Measurements from ENCODE around the gene DDX49. TPM values are rescaled to one million over a fixed set of nuclear protein-coding genes. Genes with fewer than 3 reads are reported as not detected.
A peak's percentile ranks its signal among the peaks of the same experiment; 100 is the strongest.

The DDX49 gene
- total RNA-seq, 1 experiment from 2014 or later = 120 TPM

- no peaks in the 10 kb centered on the region for H3K9me2 ChIP-seq (replicated peaks; ENCODE audit: low read length)
- intact Hi-C loops (cut with micrococcal nuclease) = no loop called here
- H4K20me1 ChIP-seq (ENCODE audit: low read length) = no peaks in the 10 kb centered on the region
- no peak for TF ChIP-seq CTCF (conservative IDR thresholded peaks at IDR 0.05; ENCODE audit: low read depth, low read length)
- no peak for TF ChIP-seq EZH2phosphoT487 (IDR thresholded peaks at IDR 0.05; ENCODE audit: borderline replicate concordance, low read length)
- no peak overlapping the region for H3K4me2 ChIP-seq (ENCODE audit: low read length)
- H3K4me1 ChIP-seq (ENCODE audit: insufficient read depth, low read length) = peaks cover 13% of the 10 kb centered on the region
- no peak overlapping the region for H2AFZ ChIP-seq (ENCODE audit: low read length)
- H3K36me3 ChIP-seq (ENCODE audit: low read depth, low read length) = no peaks in the 10 kb centered on the region
- ChIA-PET POLR2A (ENCODE audit: unreplicated experiment) (no interaction called here), CTCF (no interaction called here)
- no peak overlapping the region for H3K4me3 ChIP-seq (ENCODE audit: low read length)
- H3K79me2 ChIP-seq (ENCODE audit: low read length) = no peaks in the 10 kb centered on the region
- no peaks in the 10 kb centered on the region for H3K9me3 ChIP-seq (ENCODE audit: low read length)
- H3K27me3 ChIP-seq (ENCODE audit: low read length) = no peaks in the 10 kb centered on the region
- no peak overlapping the region for H3K27ac ChIP-seq (ENCODE audit: low read length)
- no TSS peak for BruUV-seq (replicated peaks)
- peaks cover 1% of the 10 kb centered on the region for H3F3A ChIP-seq (ENCODE audit: low read length, unreplicated experiment)
- H3K9ac ChIP-seq (ENCODE audit: low read length) = no peak overlapping the region
- peak; percentile 42 for DNase-seq
- 0 out of 2 replicates have a peak, but pooled peaks have one; percentile 33 for ATAC-seq
Measured at GRCh38 chr19:18975011-18975410, 55.5 kb downstream of the DDX49 start.

GRCh38 chr19:18975869-18976268 is 56.4 kb downstream of the DDX49 start:
- Histone ChIP-seq H4K20me1 (ENCODE audit: low read length) (no peaks in the 10 kb centered on the region), H2AFZ (ENCODE audit: low read length) (no peak overlapping the region), H3K27me3 (ENCODE audit: low read length) (no peaks in the 10 kb centered on the region), H3K36me3 (ENCODE audit: low read depth, low read length) (no peaks in the 10 kb centered on the region), H3K4me2 (ENCODE audit: low read length) (no peak overlapping the region), H3K4me1 (ENCODE audit: insufficient read depth, low read length) (0 out of 2 replicates have a peak, but pooled peaks cover 5% of the 10 kb centered on the region), H3K79me2 (ENCODE audit: low read length) (no peaks in the 10 kb centered on the region), H3K27ac (ENCODE audit: low read length) (no peak overlapping the region), H3K9ac (ENCODE audit: low read length) (no peak overlapping the region), H3K9me3 (ENCODE audit: low read length) (no peaks in the 10 kb centered on the region), H3K9me2 (replicated peaks; ENCODE audit: low read length) (no peaks in the 10 kb centered on the region), H3K4me3 (ENCODE audit: low read length) (no peak overlapping the region), H3F3A (ENCODE audit: low read length, unreplicated experiment) (no peaks in the 10 kb centered on the region)
- CTCF ChIA-PET = no interaction called here
- intact Hi-C loops (cut with micrococcal nuclease) = no loop called here
- ATAC-seq = no peak
- TF ChIP-seq EZH2phosphoT487 (IDR thresholded peaks at IDR 0.05; ENCODE audit: borderline replicate concordance, low read length) (no peak), CTCF (conservative IDR thresholded peaks at IDR 0.05; ENCODE audit: low read depth, low read length) (no peak), EZH2 (IDR thresholded peaks at IDR 0.05; ENCODE audit: low read length, unreplicated experiment) (no peak)
- DNase-seq = no peak
- POLR2A ChIA-PET (ENCODE audit: unreplicated experiment) = no interaction called here
- BruUV-seq (replicated peaks) = no TSS peak

Other genes with a start within 250 kb of the DDX49 start
- 6.7 and 8.5 TPM in 2 replicates for gene CRTC1, start 236.0 kb upstream of the DDX49 start, total RNA-seq (2014; rRNA removed)
- 0.04 TPM in 1 of 2 replicates, not detected in the other for gene COMP, start 128.4 kb upstream of the DDX49 start, total RNA-seq (2014; rRNA removed)
- gene UPF1, start 87.8 kb upstream of the DDX49 start, total RNA-seq (2014; rRNA removed) = 97.1 and 155 TPM in 2 replicates
- gene CERS1, start 23.6 kb upstream of the DDX49 start, total RNA-seq (2014; rRNA removed) = 0.95 and 3.3 TPM in 2 replicates
- gene COPE, start 328 bp upstream of the DDX49 start, total RNA-seq (2014; rRNA removed) = 408 and 410 TPM in 2 replicates
- gene HOMER3, start 21.5 kb downstream of the DDX49 start, total RNA-seq (2014; rRNA removed) = 118 and 143 TPM in 2 replicates
- gene SUGP2, start 113.8 kb downstream of the DDX49 start, total RNA-seq (2014; rRNA removed) = 48.9 and 56.9 TPM in 2 replicates
- gene ARMC6, start 113.9 kb downstream of the DDX49 start, total RNA-seq (2014; rRNA removed) = 102 and 114 TPM in 2 replicates
- gene SLC25A42, start 144.3 kb downstream of the DDX49 start, total RNA-seq (2014; rRNA removed) = 8.0 and 8.8 TPM in 2 replicates
- gene TMEM161A, start 218.8 kb downstream of the DDX49 start, total RNA-seq (2014; rRNA removed) = 49.9 and 90.0 TPM in 2 replicates